Activated T-cell treated with anti-CD3 and anti-CD28 coated beads, Interleukin-2, amount 50 U/mL, for 24 hours (primary cell): ENCODE results near the gene GATD1.

Source experiments
- DNase-seq: peaks from one replicate; pipeline ENCODE4 v3.0.0-alpha.2; 2020
- H3K27ac Mint-ChIP-seq: 2 replicates; pipeline ENCODE4 v1.8.0; 2020; ENCODE audit warnings: mild to moderate bottlenecking, mixed read lengths
- H3K27me3 Mint-ChIP-seq: 2 replicates; pipeline ENCODE4 v1.8.0; 2020; ENCODE audit warnings: mixed read lengths
- H3K36me3 Mint-ChIP-seq: 2 replicates; pipeline ENCODE4 v1.8.0; 2020; ENCODE audit warnings: low read depth, mixed read lengths
- H3K4me1 Mint-ChIP-seq: 2 replicates; pipeline ENCODE4 v1.8.0; 2020; ENCODE audit warnings: low read depth, mixed read lengths
- H3K4me3 Mint-ChIP-seq: 2 replicates; pipeline ENCODE4 v1.8.0; 2020; ENCODE audit warnings: mild to moderate bottlenecking, moderate library complexity, mixed read lengths
- H3K9me3 Mint-ChIP-seq: 2 replicates; pipeline ENCODE4 v1.8.0; 2020; ENCODE audit warnings: mixed read lengths

GATD1 gene

GRCh38 chr11:803467-803742, 26.1 kb upstream of the GATD1 start:
- Mint-ChIP-seq H3K4me1 (peaks cover 22% of the 10 kb centered on the region), H3K9me3 (no peaks in the 10 kb centered on the region), H3K36me3 (peaks cover 45% of the 10 kb centered on the region), H3K27ac (no peak overlapping the region), H3K4me3 (peak overlapping the region; percentile 84), H3K27me3 (no peaks in the 10 kb centered on the region)
- no peak for DNase-seq

- Mint-ChIP-seq H3K27me3 (no peaks in the 10 kb centered on the region), H3K27ac (no peak overlapping the region), H3K4me1 (peaks cover 18% of the 10 kb centered on the region), H3K36me3 (peaks cover 43% of the 10 kb centered on the region), H3K9me3 (no peaks in the 10 kb centered on the region), H3K4me3 (peak overlapping the region; percentile 84)
- no peak for DNase-seq
Observed at GRCh38 chr11:802693-803466, 25.6 kb upstream of the GATD1 start.

- Mint-ChIP-seq H3K4me1 (peaks cover 14% of the 10 kb centered on the region), H3K36me3 (peaks cover 40% of the 10 kb centered on the region), H3K27me3 (no peaks in the 10 kb centered on the region), H3K9me3 (no peaks in the 10 kb centered on the region), H3K4me3 (no peak overlapping the region), H3K27ac (no peak overlapping the region)
- no peak for DNase-seq
Observed at GRCh38 chr11:802018-802617, 24.8 kb upstream of the GATD1 start.

- Mint-ChIP-seq H3K4me1 (peaks cover 20% of the 10 kb centered on the region), H3K4me3 (no peak overlapping the region), H3K27me3 (no peaks in the 10 kb centered on the region), H3K36me3 (peaks cover 43% of the 10 kb centered on the region), H3K9me3 (no peaks in the 10 kb centered on the region), H3K27ac (no peak overlapping the region)
- DNase-seq, result no peak
Observed at GRCh38 chr11:801097-801780, 24.0 kb upstream of the GATD1 start.

- H3K9me3 Mint-ChIP-seq, result no peaks in the 10 kb centered on the region
- H3K27me3 Mint-ChIP-seq, result no peaks in the 10 kb centered on the region
- peaks cover 46% of the 10 kb centered on the region for H3K36me3 Mint-ChIP-seq
- no peak overlapping the region for H3K4me3 Mint-ChIP-seq
- no peak overlapping the region for H3K27ac Mint-ChIP-seq
- H3K4me1 Mint-ChIP-seq, result peaks cover 18% of the 10 kb centered on the region
- no peak for DNase-seq
Observed at GRCh38 chr11:800473-800872, 23.2 kb upstream of the GATD1 start.

GRCh38 chr11:799641-800316, 22.5 kb upstream of the GATD1 start:
- Mint-ChIP-seq H3K9me3 (no peaks in the 10 kb centered on the region), H3K4me1 (peaks cover 22% of the 10 kb centered on the region), H3K4me3 (no peak overlapping the region), H3K27me3 (no peaks in the 10 kb centered on the region), H3K36me3 (peaks cover 47% of the 10 kb centered on the region), H3K27ac (no peak overlapping the region)
- DNase-seq, result no peak

- Mint-ChIP-seq H3K27ac (peak within 1 kb of the TSS; percentile 94), H3K27me3 (no peaks in the 10 kb centered on the region), H3K36me3 (peaks cover 58% of the 10 kb centered on the region), H3K4me3 (peak within 1 kb of the TSS; percentile 93), H3K9me3 (no peaks in the 10 kb centered on the region), H3K4me1 (peaks cover 19% of the 10 kb centered on the region)
- DNase-seq, result peak; percentile 94
Observed at GRCh38 chr11:798093-798713, 20.9 kb upstream of the GATD1 start, which contains the start of gene SLC25A22. TSS of gene SLC25A22 (minus strand) at chr11:798281. CDS start at chr11:795006, 3,275 bp downstream.

GRCh38 chr11:797296-798092, 20.2 kb upstream of the GATD1 start:
- Mint-ChIP-seq H3K27ac (peak overlapping the region; percentile 94), H3K9me3 (no peaks in the 10 kb centered on the region), H3K27me3 (no peaks in the 10 kb centered on the region), H3K36me3 (peaks cover 58% of the 10 kb centered on the region), H3K4me3 (peak overlapping the region; percentile 93), H3K4me1 (peaks cover 19% of the 10 kb centered on the region)
- DNase-seq, result peak; percentile 88

GRCh38 chr11:796565-797295, 19.4 kb upstream of the GATD1 start:
- no peaks in the 10 kb centered on the region for H3K27me3 Mint-ChIP-seq
- H3K4me3 Mint-ChIP-seq, result peak overlapping the region; percentile 93
- DNase-seq, result no peak
- peaks cover 56% of the 10 kb centered on the region for H3K36me3 Mint-ChIP-seq
- H3K27ac Mint-ChIP-seq, result peak overlapping the region; percentile 94
- H3K9me3 Mint-ChIP-seq, result no peaks in the 10 kb centered on the region
- peaks cover 19% of the 10 kb centered on the region for H3K4me1 Mint-ChIP-seq

GRCh38 chr11:795634-796564, 18.6 kb upstream of the GATD1 start:
- Mint-ChIP-seq H3K27me3 (no peaks in the 10 kb centered on the region), H3K27ac (peak overlapping the region; percentile 94), H3K4me3 (peak overlapping the region; percentile 93), H3K4me1 (peaks cover 19% of the 10 kb centered on the region), H3K36me3 (peaks cover 54% of the 10 kb centered on the region), H3K9me3 (no peaks in the 10 kb centered on the region)
- peak; percentile 85 for DNase-seq

- Mint-ChIP-seq H3K27me3 (no peaks in the 10 kb centered on the region), H3K4me1 (peaks cover 21% of the 10 kb centered on the region), H3K4me3 (peak overlapping the region; percentile 93), H3K9me3 (no peaks in the 10 kb centered on the region), H3K27ac (peak overlapping the region; percentile 61), H3K36me3 (peaks cover 52% of the 10 kb centered on the region)
- no peak for DNase-seq
Observed at GRCh38 chr11:794766-795633, 17.7 kb upstream of the GATD1 start.
